Esophagus squamous epithelium (tissue), 4 donors: ENCODE results near the gene PCF11.

Source experiments
- POLR2A ChIP-seq, 4 donors: fragments of 450-650 bp; IDR thresholded peaks; one replicate each; pipeline ENCODE4 v1.6.1; 2017; ENCODE audit warnings: antibody characterized with exemption in 4 of 4, mild to moderate bottlenecking in 4 of 4, moderate library complexity in 3 of 4
- TF ChIP-seq, protein P1 (sequence below), 6 experiments: fragments of 450-650 bp in 4 of 6; fragments of 200-600 bp in 2 of 6; sonication (generic) in 2 of 6; IDR thresholded peaks; one replicate each; pipeline ENCODE4 v1.5.1; 2016 to 2019; ENCODE audit warnings: antibody characterized with exemption in 6 of 6, mild to moderate bottlenecking in 4 of 6, moderate library complexity in 4 of 6

DNA sequence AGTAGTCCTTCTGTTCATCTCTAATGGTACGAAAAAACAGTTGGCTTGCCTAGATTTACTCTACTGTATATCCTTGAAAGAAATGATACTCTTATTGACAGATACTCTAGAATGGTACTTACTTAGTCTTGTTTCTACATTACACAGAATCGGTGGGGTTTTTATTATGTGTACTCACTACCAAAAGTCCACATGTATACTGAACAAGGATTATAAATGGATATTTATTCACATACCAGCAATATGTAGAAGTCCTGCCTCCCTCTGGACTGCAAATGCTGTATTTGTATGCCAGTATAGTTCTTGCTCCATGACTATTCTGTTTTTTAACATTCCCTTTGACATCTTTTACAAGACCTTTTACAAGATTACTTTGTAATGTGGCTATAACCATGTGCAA, 13.9 kb downstream of the PCF11 start:
- TF ChIP-seq, protein P1, sequence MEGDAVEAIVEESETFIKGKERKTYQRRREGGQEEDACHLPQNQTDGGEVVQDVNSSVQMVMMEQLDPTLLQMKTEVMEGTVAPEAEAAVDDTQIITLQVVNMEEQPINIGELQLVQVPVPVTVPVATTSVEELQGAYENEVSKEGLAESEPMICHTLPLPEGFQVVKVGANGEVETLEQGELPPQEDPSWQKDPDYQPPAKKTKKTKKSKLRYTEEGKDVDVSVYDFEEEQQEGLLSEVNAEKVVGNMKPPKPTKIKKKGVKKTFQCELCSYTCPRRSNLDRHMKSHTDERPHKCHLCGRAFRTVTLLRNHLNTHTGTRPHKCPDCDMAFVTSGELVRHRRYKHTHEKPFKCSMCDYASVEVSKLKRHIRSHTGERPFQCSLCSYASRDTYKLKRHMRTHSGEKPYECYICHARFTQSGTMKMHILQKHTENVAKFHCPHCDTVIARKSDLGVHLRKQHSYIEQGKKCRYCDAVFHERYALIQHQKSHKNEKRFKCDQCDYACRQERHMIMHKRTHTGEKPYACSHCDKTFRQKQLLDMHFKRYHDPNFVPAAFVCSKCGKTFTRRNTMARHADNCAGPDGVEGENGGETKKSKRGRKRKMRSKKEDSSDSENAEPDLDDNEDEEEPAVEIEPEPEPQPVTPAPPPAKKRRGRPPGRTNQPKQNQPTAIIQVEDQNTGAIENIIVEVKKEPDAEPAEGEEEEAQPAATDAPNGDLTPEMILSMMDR (IDR thresholded peaks at IDR 0.05), result no peak
- no peak for TF ChIP-seq POLR2A (IDR thresholded peaks at IDR 0.05)
